Naive B cell (primary cell): ENCODE results near the gene TAF6. TPM values are rescaled to one million over a fixed set of nuclear protein-coding genes. Genes with fewer than 3 reads are reported as not detected.
A peak's percentile ranks its signal among the peaks of the same experiment; 100 is the strongest.

Experiments used
- ATAC-seq, 2 donors: fragments of 150-1000 bp; cut with Tn5 transposase; 2 replicates each; pipeline ENCODE4 v1.10.0; 2021; ENCODE audit warnings: low read depth in 2 of 2, mild to moderate bottlenecking in 2 of 2, moderate library complexity in 2 of 2
- DNase-seq: peaks from one replicate; pipeline ENCODE4 v3.0.0; 2022
- H3K27ac Mint-ChIP-seq, 6 donors: one replicate each; pipeline ENCODE4 v1.8.0; 2020 to 2022; ENCODE audit warnings: mild to moderate bottlenecking in 6 of 6, mixed read lengths in 6 of 6, moderate library complexity in 5 of 6, inconsistent platforms in 2 of 6
- H3K27me3 Mint-ChIP-seq, 3 donors: one replicate each; pipeline ENCODE4 v1.8.0; 2021 to 2022; ENCODE audit warnings: mixed read lengths in 3 of 3, mild to moderate bottlenecking in 1 of 3
- H3K36me3 Mint-ChIP-seq, 2 donors: one replicate each; pipeline ENCODE4 v1.8.0; 2020 to 2022; ENCODE audit warnings: mixed read lengths in 2 of 2, inconsistent platforms in 1 of 2, mild to moderate bottlenecking in 1 of 2
- H3K4me1 Mint-ChIP-seq, 3 donors: one replicate each; pipeline ENCODE4 v1.8.0; 2020 to 2022; ENCODE audit warnings: mixed read lengths in 3 of 3, inconsistent platforms in 1 of 3, mild to moderate bottlenecking in 1 of 3, moderate library complexity in 1 of 3
- H3K4me3 Mint-ChIP-seq, 8 donors: one replicate each; pipeline ENCODE4 v1.8.0; 2020 to 2022; ENCODE audit warnings: mild to moderate bottlenecking in 8 of 8, mixed read lengths in 8 of 8, moderate library complexity in 8 of 8, inconsistent platforms in 2 of 8
- H3K9me3 Mint-ChIP-seq, 7 donors: one replicate each; pipeline ENCODE4 v1.8.0; 2020 to 2022; ENCODE audit warnings: mixed read lengths in 7 of 7, mild to moderate bottlenecking in 5 of 7, inconsistent platforms in 2 of 7, moderate library complexity in 1 of 7
- polyA plus RNA-seq, 6 donors: library from polyadenylated mRNA; unstranded; fragments of 300-500 nt; fragmentation: Illumina TruSeq; gene quantifications; one replicate each; pipeline ENCODE4 v1.2.3, GENCODE V29; 2021; ENCODE audit warnings: low read depth in 6 of 6

The TAF6 gene
- polyA plus RNA-seq, 6 donors from 2014 or later, result 16.8 to 32.2 (median 21.6) TPM

- Mint-ChIP-seq H3K4me1 (peaks cover 35 to 51% (median 44%) of the 10 kb centered on the region in 3 donors), H3K9me3 (no peaks in the 10 kb centered on the region)
- DNase-seq, result no peak
Observed at GRCh38 chr7:100079024-100079560, 40.1 kb downstream of the TAF6 start.

GRCh38 chr7:100077205-100077604 lies 42.0 kb downstream of the TAF6 start:
- peaks cover 34 to 37% of the 10 kb centered on the region in 2 donors for H3K36me3 Mint-ChIP-seq
- peak overlapping the region in 1 of 6 donors; percentile 53 for H3K27ac Mint-ChIP-seq
- H3K4me3 Mint-ChIP-seq, result peak overlapping the region in 1 of 8 donors; percentile 77
- ATAC-seq, result no peak
- H3K27me3 Mint-ChIP-seq, result no peaks in the 10 kb centered on the region
- H3K4me1 Mint-ChIP-seq, result peaks cover 32 to 35% (median 33%) of the 10 kb centered on the region in 3 donors
- peaks cover 3 to 13% (median 6%) of the 10 kb centered on the region in 7 donors for H3K9me3 Mint-ChIP-seq
- no peak for DNase-seq

More at GRCh38 chr7:100079024-100079560, 40.1 kb downstream of the TAF6 start:
- Mint-ChIP-seq H3K27me3 (no peaks in the 10 kb centered on the region), H3K36me3 (peaks cover 18 to 24% of the 10 kb centered on the region in 2 donors), H3K27ac (peak overlapping the region in 2 of 6 donors; percentile 7 to 44), H3K4me3 (peak overlapping the region in 4 of 8 donors; percentile 5 to 80 (median 63))
- no peak for ATAC-seq

DNA sequence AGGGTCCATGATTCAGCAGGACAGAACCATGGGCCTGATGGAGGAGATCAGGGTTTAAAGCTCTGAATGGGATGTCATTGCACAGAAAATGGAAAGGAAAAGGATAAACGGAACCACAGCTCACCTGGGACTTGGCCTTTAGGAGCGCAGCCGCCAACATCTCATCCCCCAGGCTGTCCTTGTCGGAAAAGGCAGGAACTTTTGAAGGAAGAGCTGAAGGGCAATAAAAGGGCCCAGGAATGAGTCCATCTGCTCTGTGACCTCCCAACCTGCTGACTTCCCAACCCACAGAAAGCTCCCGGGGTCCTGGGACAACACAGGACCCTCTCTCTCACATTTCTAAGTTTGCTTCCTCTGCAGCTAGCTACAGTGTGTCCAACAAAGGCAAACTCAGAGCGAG lies 43.7 kb downstream of the TAF6 start:
- Mint-ChIP-seq H3K9me3 (peaks cover 12 to 31% (median 24%) of the 10 kb centered on the region in 7 donors), H3K36me3 (peaks cover 52 to 55% of the 10 kb centered on the region in 2 donors), H3K4me3 (peak overlapping the region in 1 of 8 donors; percentile 43)

GRCh38 chr7:100074841-100075240 lies 44.3 kb downstream of the TAF6 start:
- Mint-ChIP-seq H3K27ac (no peak overlapping the region), H3K27me3 (no peaks in the 10 kb centered on the region), H3K9me3 (peaks cover 14 to 33% (median 29%) of the 10 kb centered on the region in 7 donors), H3K36me3 (peaks cover 57 to 61% of the 10 kb centered on the region in 2 donors), H3K4me1 (peaks cover 13 to 16% (median 14%) of the 10 kb centered on the region in 3 donors), H3K4me3 (peak overlapping the region in 1 of 8 donors; percentile 43)
- DNase-seq (no peak), ATAC-seq (no peak)

More for the DNA sequence above, 43.7 kb downstream of the TAF6 start:
- no peak for ATAC-seq
- Mint-ChIP-seq H3K4me1 (peaks cover 18 to 22% (median 19%) of the 10 kb centered on the region in 3 donors), H3K27ac (peak overlapping the region in 1 of 6 donors; percentile 24), H3K27me3 (no peaks in the 10 kb centered on the region)
- DNase-seq, result no peak

GRCh38 chr7:100072462-100072861 lies 46.7 kb downstream of the TAF6 start:
- Mint-ChIP-seq H3K36me3 (peaks cover 57% of the 10 kb centered on the region in 2 donors), H3K4me3 (no peak overlapping the region)
- DNase-seq, result no peak

DNA sequence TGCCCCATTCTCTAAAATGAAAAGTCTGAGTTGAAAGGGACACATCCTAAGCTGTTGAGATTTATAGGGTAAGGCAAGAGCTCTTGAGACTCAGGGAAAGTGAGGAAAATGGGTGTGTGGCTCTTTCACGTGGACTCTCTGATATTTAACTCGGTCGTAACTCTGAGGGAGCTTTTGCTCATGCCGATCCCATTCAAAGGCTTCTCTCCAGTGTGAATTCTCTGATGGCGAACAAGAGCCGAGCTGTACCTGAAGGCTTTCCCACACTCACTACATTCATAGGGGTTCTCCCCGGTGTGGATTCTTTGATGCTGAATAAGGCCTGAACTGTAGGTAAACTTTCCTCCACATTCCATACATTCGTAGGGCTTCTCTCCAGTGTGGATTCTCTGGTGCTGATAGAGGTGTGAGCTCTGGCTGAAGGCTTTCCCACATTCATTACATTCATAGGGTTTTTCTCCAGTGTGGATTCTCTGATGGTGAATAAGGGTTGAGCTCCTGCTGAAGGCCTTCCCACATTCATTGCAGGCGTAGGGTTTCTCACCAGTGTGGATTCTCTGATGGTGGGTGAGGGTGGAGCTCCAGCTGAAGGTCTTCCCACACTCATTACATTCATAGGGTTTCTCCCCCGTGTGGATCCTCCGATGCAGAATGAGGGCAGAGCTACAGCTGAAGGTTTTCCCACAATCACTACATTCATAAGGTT lies 48.0 kb downstream of the TAF6 start:
- peaks cover 53 to 54% of the 10 kb centered on the region in 2 donors for H3K36me3 Mint-ChIP-seq
- DNase-seq, result no peak
- H3K9me3 Mint-ChIP-seq, result peaks cover 14 to 34% (median 29%) of the 10 kb centered on the region in 7 donors
- ATAC-seq, result no peak
- H3K4me1 Mint-ChIP-seq, result peaks cover 0 to 8% (median 7%) of the 10 kb centered on the region in 3 donors
- H3K27ac Mint-ChIP-seq, result no peak overlapping the region
- H3K27me3 Mint-ChIP-seq, result no peaks in the 10 kb centered on the region
- no peak overlapping the region for H3K4me3 Mint-ChIP-seq

More at GRCh38 chr7:100072462-100072861, 46.7 kb downstream of the TAF6 start:
- H3K4me1 Mint-ChIP-seq, result peaks cover 0 to 8% (median 7%) of the 10 kb centered on the region in 3 donors
- H3K27ac Mint-ChIP-seq, result peak overlapping the region in 2 of 6 donors; percentile 39 to 87
- peaks cover 14 to 34% (median 29%) of the 10 kb centered on the region in 7 donors for H3K9me3 Mint-ChIP-seq
- no peaks in the 10 kb centered on the region for H3K27me3 Mint-ChIP-seq
- ATAC-seq, result no peak

- H3K9me3 Mint-ChIP-seq, result peaks cover 14 to 34% (median 29%) of the 10 kb centered on the region in 7 donors
- ATAC-seq (no peak), DNase-seq (no peak)
- H3K27ac Mint-ChIP-seq, result no peak overlapping the region
- H3K4me1 Mint-ChIP-seq, result peaks cover 0 to 3% (median 2%) of the 10 kb centered on the region in 3 donors
- H3K4me3 Mint-ChIP-seq, result peak overlapping the region in 2 of 8 donors; percentile 33 to 66
- H3K36me3 Mint-ChIP-seq, result peaks cover 41 to 42% of the 10 kb centered on the region in 2 donors
- H3K27me3 Mint-ChIP-seq, result no peaks in the 10 kb centered on the region
Observed at GRCh38 chr7:100069991-100070390, 49.2 kb downstream of the TAF6 start.

DNA sequence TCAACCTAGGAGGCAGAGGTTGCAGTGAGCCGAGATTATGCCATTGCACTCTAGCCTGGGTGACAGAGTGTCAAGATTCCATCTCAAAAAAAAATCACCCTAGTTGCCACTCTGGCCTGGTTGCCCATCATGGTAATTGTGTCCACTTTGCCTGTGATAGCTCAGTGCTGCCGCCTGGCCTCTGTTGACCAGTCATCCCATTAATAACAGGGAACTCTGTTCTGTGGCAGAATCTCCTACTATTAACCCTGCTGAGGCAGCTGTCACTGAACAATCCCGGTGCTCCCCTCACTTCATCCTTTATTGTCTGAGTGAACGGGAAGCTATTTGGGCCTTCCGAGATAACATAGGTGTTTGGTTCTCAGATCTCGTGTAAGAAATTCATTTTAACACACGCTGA lies 52.2 kb downstream of the TAF6 start:
- DNase-seq (no peak), ATAC-seq (no peak)
- Mint-ChIP-seq H3K27me3 (no peaks in the 10 kb centered on the region), H3K9me3 (peaks cover 8 to 22% (median 18%) of the 10 kb centered on the region in 7 donors), H3K36me3 (peaks cover 20 to 34% of the 10 kb centered on the region in 2 donors), H3K4me1 (no peaks in the 10 kb centered on the region), H3K4me3 (no peak overlapping the region), H3K27ac (no peak overlapping the region)

- Mint-ChIP-seq H3K27ac (peak overlapping the region in 1 of 6 donors; percentile 29), H3K4me3 (no peak overlapping the region), H3K36me3 (peaks cover 14 to 21% of the 10 kb centered on the region in 2 donors), H3K27me3 (no peaks in the 10 kb centered on the region), H3K4me1 (peaks cover 0 to 4% (median 4%) of the 10 kb centered on the region in 3 donors), H3K9me3 (peaks cover 0 to 9% (median 5%) of the 10 kb centered on the region in 7 donors)
- DNase-seq (no peak), ATAC-seq (no peak)
Observed at GRCh38 chr7:100065452-100066186, 53.5 kb downstream of the TAF6 start.

- peaks cover 7 to 16% of the 10 kb centered on the region in 2 donors for H3K36me3 Mint-ChIP-seq
- ATAC-seq (no peak), DNase-seq (no peak)
- H3K27ac Mint-ChIP-seq, result no peak overlapping the region
- no peak overlapping the region for H3K4me3 Mint-ChIP-seq
- no peaks in the 10 kb centered on the region for H3K9me3 Mint-ChIP-seq
- H3K27me3 Mint-ChIP-seq, result no peaks in the 10 kb centered on the region
- H3K4me1 Mint-ChIP-seq, result peaks cover 0 to 8% (median 4%) of the 10 kb centered on the region in 3 donors
Observed at GRCh38 chr7:100064162-100064561, 55.0 kb downstream of the TAF6 start.

- Mint-ChIP-seq H3K36me3 (peaks cover 7 to 16% of the 10 kb centered on the region in 2 donors), H3K4me3 (no peak overlapping the region), H3K4me1 (peaks cover 0 to 8% (median 4%) of the 10 kb centered on the region in 3 donors), H3K27ac (no peak overlapping the region), H3K27me3 (no peaks in the 10 kb centered on the region), H3K9me3 (no peaks in the 10 kb centered on the region)
- ATAC-seq, result no peak
- no peak for DNase-seq
Observed at GRCh38 chr7:100063376-100063775, 55.8 kb downstream of the TAF6 start.

- Mint-ChIP-seq H3K27ac (no peak overlapping the region), H3K27me3 (no peaks in the 10 kb centered on the region), H3K9me3 (no peaks in the 10 kb centered on the region), H3K36me3 (peaks cover 7 to 16% of the 10 kb centered on the region in 2 donors), H3K4me3 (no peak overlapping the region), H3K4me1 (peaks cover 2 to 11% (median 4%) of the 10 kb centered on the region in 3 donors)
- ATAC-seq, result no peak
- no peak for DNase-seq
Observed at GRCh38 chr7:100061518-100062193, 57.5 kb downstream of the TAF6 start.
